ENCODE results near the gene CTBP2.
A peak's percentile ranks its signal among the peaks of the same experiment; 100 is the strongest.

Gene CTBP2

GRCh38 chr10:125037145-125037877 is 123.1 kb downstream of the CTBP2 start:
- no peak for DNase-seq (ENCODE audit: low read depth, low spot score)
- CTCF ChIA-PET, result interaction anchor here (0.7 to 8.1 kb wide), 5 partner anchors 9 to 26 kb away, joined by 3 to 88 read pairs (median 8); no protein-coding TSS in a partner anchor
- H3K4me3 ChIP-seq (ENCODE audit: low read depth, low read length), result no peak overlapping the region
- POLR2A ChIA-PET, result interaction anchor here (1.2 kb wide), 1 partner anchor 27 kb away, joined by 3 read pairs; no protein-coding TSS in a partner anchor
- TF ChIP-seq CTCF (IDR thresholded peaks at IDR 0.05; ENCODE audit: insufficient read depth, low read length, missing control alignments), result no peak

GRCh38 chr10:125035588-125036295 is 124.6 kb downstream of the CTBP2 start:
- DNase-seq (ENCODE audit: low read depth, low spot score), result no peak
- no peak for TF ChIP-seq CTCF (IDR thresholded peaks at IDR 0.05; ENCODE audit: insufficient read depth, low read length, missing control alignments)
- peak overlapping the region; percentile 28 for H3K4me3 ChIP-seq (ENCODE audit: low read depth, low read length)
- POLR2A ChIA-PET, result interaction anchor here (1.0 to 1.1 kb wide), 2 partner anchors 19 to 29 kb away, joined by 4 read pairs; no protein-coding TSS in a partner anchor
- CTCF ChIA-PET, result interaction anchor here (1.1 to 8.1 kb wide), 10 partner anchors 11 to 43 kb away, joined by 3 to 88 read pairs (median 6); no protein-coding TSS in a partner anchor

GRCh38 chr10:125035136-125035535 is 125.2 kb downstream of the CTBP2 start:
- TF ChIP-seq CTCF (IDR thresholded peaks at IDR 0.05; ENCODE audit: insufficient read depth, low read length, missing control alignments), result no peak
- H3K4me3 ChIP-seq (ENCODE audit: low read depth, low read length), result peak overlapping the region; percentile 28
- ChIA-PET POLR2A (interaction anchor here (0.7 to 1.1 kb wide), 4 partner anchors 18 to 119 kb away, joined by 3 to 4 read pairs (median 4); no protein-coding TSS in a partner anchor), CTCF (interaction anchor here (1.1 to 8.1 kb wide), 10 partner anchors 11 to 42 kb away, joined by 3 to 88 read pairs (median 6); no protein-coding TSS in a partner anchor)
- peak; percentile 93 for DNase-seq (ENCODE audit: low read depth, low spot score)

- H3K4me3 ChIP-seq (ENCODE audit: low read depth, low read length), result no peak overlapping the region
- no peak for DNase-seq (ENCODE audit: low read depth, low spot score)
- CTCF ChIA-PET, result interaction anchor here (1.1 to 8.1 kb wide), 10 partner anchors 12 to 51 kb away, joined by 3 to 88 read pairs (median 4); no protein-coding TSS in a partner anchor
- TF ChIP-seq CTCF (IDR thresholded peaks at IDR 0.05; ENCODE audit: insufficient read depth, low read length, missing control alignments), result no peak
- POLR2A ChIA-PET, result interaction anchor here (0.7 to 1.1 kb wide), 4 partner anchors 17 to 119 kb away, joined by 3 to 4 read pairs (median 4); no protein-coding TSS in a partner anchor
Measured at GRCh38 chr10:125034675-125035074, 125.7 kb downstream of the CTBP2 start.

GRCh38 chr10:125033146-125033924 is 127.0 kb downstream of the CTBP2 start:
- POLR2A ChIA-PET, result no interaction called here
- TF ChIP-seq CTCF (IDR thresholded peaks at IDR 0.05; ENCODE audit: insufficient read depth, low read length, missing control alignments), result no peak
- CTCF ChIA-PET, result interaction anchor here (1.6 to 8.1 kb wide), 4 partner anchors 13 to 52 kb away, joined by 3 to 88 read pairs (median 6); no protein-coding TSS in a partner anchor
- no peak for DNase-seq (ENCODE audit: low read depth, low spot score)
- no peak overlapping the region for H3K4me3 ChIP-seq (ENCODE audit: low read depth, low read length)
